GM10266 (cell line): ENCODE data around the gene RBM42.

Source experiments
- DNase-seq: peaks from one replicate; pipeline ENCODE4 v3.0.0; 2012; ENCODE audit errors: extremely low spot score
- CTCF ChIP-seq: IDR thresholded peaks from 2 replicates; pipeline ENCODE4 v1.5.1; 2012; ENCODE audit warnings: mild to moderate bottlenecking, low read depth; ENCODE audit not compliant: control insufficient read depth, insufficient read depth; ENCODE audit errors: missing control alignments

RBM42 gene

DNA sequence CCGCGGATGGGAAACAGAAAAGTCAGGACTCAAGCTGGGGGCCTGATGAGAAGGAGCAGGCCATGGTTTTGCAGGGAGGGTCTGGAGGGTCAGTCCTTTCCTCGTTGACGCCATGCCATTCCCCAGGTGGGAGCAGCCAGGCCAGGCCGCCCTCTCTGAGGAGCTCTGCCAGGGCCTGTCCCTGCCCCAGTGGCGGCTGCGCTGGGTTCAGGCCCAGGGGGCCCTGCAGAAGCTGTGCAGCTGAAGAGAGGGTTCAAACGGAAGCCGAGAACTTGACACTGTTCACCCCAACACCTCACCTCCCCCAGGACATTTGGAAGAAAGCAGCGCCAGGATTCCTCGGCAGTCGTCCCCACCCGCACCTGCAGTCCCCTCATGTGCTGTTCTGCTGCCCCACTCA is 6.1 kb upstream of the RBM42 start:
- no peak for DNase-seq
- no peak for TF ChIP-seq CTCF

GRCh38 chr19:35623327-35624010 is 5.4 kb upstream of the RBM42 start:
- TF ChIP-seq CTCF: no peak
- no peak for DNase-seq

DNA sequence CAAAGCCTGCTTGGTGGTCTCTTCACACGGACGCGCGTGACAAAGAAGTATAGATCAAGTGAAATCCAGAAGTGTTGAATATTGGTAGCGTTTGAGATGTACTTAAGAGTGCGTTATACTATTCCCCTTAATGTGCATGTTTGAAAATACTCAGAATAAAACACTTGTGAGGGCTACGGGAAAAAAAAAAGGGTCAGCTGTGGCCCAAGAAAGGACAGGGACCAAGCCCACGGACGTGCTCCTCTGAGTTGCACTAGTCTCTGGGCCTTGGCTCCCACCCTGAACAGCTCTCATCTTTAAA is 622 bp upstream of the RBM42 start:
- no peak for TF ChIP-seq CTCF
- no peak for DNase-seq

DNA sequence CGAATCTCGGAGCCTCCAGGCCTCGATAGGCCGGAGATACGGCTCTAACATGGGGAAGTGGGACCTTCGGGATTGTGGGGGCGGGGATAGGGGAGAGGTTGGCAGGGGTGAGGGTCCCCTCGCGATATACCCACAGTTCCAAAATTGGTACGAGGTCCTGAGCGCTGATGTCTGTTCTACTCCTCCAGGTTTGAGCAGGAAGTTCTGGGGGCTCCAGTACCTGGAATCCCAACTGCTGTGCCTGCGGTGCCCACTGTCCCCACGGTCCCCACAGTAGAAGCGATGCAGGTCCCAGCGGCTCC is 447 bp downstream of the RBM42 start:
- no peak for DNase-seq
- TF ChIP-seq CTCF: no peak

GRCh38 chr19:35633727-35634440 is 5.0 kb downstream of the RBM42 start:
- no peak for TF ChIP-seq CTCF
- no peak for DNase-seq

DNA sequence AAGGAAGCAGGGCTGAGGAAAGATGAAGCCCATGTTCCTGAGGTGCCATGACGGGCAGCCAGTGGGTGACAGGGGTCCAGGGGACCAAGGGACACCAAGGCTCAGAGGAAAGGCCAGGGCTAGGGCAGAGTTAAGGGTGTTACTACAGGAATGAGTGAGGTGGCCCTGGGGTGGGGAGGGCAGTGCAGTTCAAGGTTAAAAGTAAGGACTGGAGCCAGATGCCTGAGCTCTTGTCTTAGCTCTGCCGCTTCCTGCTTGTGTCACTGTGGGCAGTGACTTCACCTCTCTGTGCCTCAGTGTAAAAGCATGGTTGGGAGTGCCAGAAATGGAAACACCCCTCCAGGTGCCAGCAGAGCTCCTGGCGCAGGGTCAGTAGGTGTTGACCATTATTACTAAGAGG is 7.8 kb downstream of the RBM42 start:
- no peak for DNase-seq
- no peak for TF ChIP-seq CTCF

DNA sequence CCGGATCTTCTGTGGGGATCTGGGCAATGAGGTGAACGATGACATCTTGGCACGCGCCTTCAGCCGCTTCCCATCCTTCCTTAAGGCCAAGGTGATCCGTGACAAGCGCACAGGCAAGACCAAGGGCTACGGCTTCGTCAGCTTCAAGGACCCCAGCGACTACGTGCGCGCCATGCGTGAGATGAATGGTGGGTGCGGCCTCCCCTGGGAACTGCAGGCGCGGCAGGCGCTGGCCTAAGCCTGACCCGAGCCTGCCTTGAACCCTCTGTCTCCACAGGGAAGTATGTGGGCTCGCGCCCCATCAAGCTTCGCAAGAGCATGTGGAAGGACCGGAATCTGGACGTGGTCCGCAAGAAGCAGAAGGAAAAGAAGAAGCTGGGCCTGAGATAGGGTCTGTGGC is 8.3 kb downstream of the RBM42 start:
- TF ChIP-seq CTCF: no peak
- no peak for DNase-seq
